ENCODE results near the gene TSHZ1.

TSHZ1 gene

GRCh38 chr18:75208155-75208835 lies 2.3 kb upstream of the TSHZ1 start:
- DNase-seq (ENCODE audit: low read depth in 2 of 2): peak in 1 of 2 donors; percentile 17

DNA sequence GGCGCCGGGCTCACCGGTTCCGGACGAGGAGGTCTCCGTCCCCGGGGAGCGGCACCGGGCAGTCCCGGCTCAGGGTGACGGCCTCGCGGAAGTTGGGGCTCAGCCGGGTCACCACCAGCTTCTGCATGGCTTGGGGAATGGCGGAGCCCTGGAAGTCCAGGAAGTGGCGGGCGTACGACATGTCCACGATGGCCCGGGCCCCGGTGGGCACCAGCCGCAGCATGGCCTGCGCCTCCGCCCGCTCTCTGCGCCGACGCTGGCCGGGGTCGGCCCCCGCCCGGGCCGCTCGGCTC lies 1.8 kb upstream of the TSHZ1 start:
- DNase-seq (ENCODE audit: low read depth in 2 of 2): no peak

DNA sequence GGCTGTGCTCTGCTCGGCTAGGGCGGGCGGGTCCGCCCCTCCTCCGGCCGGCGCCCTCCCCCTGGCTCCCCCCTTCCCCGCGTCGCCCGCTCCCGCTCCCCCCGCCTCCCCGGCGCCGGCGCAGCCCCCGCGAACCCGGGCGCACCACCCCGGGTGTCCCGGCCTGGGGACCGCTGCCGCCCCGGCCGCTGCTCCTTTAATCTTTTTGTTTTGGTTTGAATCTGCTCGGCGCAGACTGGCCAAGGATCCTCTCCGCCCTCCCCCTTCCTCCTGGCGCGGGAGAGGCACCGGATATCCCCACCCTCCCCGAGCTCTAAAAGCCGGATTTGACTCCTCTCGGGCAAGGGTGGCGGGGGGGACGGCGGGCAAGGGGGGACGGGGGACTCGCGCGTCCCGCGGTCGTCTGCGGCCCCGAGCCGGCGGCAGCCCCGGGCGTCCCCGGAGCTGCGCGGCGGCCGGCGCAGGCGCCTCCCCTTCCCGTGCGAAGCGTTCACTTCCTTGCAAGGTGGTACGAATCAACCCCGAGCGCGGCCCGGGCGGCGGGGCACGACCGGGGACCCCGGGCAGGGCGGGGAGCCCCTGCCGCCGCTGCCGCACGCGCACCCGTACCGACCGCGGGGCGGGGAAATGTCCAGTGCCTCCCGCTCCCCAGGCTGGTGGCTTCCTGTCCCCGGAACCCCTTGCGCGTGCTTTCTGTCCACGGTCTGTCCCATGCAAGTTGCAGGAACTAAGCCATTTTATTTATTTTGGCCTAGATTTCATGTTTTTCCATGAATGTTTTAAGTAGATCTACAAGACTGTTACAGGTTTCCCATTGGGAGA lies 1.3 kb upstream of the TSHZ1 start, which contains the start of gene PTGR3:
Gene PTGR3 (minus strand): TSS at position 11 of the 822 bp plus-strand sequence. CDS start 81 bp downstream, outside the sequence.
- DNase-seq (ENCODE audit: low read depth in 2 of 2): peak in 1 of 2 donors; percentile 52

DNA sequence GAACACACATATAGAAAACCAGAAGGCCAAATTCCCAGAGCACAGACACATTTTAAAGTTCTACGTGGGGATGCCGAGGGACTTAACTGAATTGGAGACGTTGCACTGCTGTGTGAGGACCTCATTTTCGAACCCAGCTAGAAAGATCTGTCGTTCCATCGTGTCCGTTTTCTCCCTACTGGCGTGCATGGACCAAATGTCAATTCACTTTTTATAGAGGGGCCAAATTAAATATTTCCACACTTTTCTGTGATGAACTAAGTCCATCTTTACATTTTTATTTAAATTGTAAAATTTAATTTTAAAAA lies 692 bp upstream of the TSHZ1 start:
- no peak for DNase-seq (ENCODE audit: low read depth in 2 of 2)

DNA sequence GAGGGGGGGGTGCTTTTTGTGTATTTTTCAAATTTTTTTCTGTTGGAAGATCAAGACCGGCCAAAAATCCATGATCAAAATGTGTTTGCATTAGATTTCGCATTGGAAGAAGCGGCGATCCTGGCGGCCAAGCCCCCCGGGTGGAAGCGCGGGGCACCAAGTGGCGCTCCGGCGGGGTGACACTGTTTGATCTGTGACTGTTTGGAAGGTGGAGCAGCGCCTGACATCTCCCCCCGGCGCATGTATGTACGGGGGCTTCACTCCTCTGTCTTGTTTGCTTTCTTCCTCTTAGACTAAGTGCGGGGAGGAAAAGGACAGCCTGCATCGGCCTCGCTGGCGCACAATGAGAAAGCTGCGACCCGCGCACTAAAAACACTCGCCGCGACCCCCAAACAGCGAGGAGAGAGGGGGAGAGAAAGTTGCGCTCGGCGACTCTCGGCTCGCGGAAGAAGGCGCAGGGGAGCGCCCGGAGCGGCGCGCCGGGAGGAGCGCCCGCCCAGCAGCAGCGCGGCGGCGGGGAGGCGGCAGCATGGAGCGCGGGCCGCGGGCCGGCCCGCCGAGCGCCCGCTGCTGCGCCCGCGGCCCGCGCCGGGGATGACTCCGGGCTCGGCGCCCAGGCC lies 515 bp downstream of the TSHZ1 start:
- no peak for DNase-seq (ENCODE audit: low read depth in 2 of 2)

DNA sequence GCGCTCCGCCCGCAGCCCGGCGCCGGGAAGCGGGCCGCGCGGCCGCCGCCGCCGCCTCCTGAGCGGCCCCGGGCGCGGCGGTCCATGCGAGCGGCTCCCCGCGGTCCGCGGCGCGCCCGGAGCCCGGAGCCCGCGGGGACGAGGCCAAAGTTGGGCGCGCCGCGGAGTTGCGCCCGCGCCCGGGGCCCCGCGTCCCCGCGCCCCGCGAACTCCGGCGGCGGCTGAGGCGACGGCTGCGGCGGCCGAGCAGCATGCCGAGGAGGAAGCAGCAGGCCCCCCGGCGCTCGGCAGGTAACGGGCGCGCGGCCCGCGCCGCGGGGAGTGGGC lies 992 bp downstream of the TSHZ1 start:
- no peak for DNase-seq (ENCODE audit: low read depth in 2 of 2)

GRCh38 chr18:75211953-75212750 lies 1.6 kb downstream of the TSHZ1 start:
- DNase-seq (ENCODE audit: low read depth in 2 of 2): no peak

- no peak for DNase-seq (ENCODE audit: low read depth in 2 of 2)
Measured at GRCh38 chr18:75212751-75213090, 2.1 kb downstream of the TSHZ1 start.

DNA sequence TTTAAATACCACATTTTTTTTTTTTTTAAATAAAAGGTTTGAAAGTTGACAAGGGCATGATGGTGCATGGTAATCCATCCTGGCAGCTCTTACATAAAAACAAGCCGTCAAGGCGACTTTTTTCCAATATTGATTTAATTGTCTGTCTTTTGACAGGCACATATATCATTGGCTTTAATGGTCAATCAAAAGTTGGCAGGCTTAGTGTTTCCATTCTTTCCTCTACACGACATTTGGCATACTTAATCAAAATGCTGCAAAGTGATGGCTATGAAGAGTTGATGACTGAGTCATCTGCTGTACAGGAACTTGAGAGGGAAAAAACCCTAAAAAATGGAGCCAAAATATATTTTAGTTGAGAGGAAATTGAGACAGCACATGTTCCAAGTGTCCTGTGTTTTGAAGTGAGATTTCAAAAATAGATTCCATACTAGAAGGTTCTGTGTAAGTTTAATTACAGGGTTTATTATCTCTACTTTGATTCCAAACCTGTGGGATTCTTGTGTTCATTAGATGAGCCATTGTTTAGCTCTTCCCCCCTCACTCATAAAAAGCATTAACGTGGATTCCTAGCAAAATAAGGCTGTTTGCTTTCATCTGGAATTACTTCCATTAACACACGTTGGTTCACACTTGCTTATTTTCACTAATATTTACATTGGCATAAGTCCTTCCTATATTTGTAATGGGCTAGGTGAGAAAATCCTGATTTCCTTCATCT lies 3.2 kb downstream of the TSHZ1 start:
- DNase-seq (ENCODE audit: low read depth in 2 of 2): no peak

DNA sequence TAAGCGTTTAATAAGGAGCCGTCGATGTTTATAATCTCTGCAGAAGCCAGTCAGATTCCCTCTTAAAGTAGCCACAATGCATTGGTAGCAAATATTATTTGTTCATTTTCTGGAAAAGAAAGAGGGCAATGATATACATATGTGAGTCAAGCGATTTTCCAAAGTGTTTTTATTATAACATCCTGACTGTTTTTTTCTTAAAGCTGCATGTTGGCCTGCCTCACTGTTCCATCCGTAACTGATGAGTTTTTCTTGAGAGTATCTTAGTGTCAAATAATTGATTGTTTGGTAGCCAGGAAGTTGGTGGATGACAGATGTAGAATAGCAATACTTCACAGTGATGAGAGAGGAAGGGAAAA lies 3.7 kb downstream of the TSHZ1 start:
- DNase-seq (ENCODE audit: low read depth in 2 of 2): no peak

GRCh38 chr18:75214766-75215510 lies 4.3 kb downstream of the TSHZ1 start:
- DNase-seq (ENCODE audit: low read depth in 2 of 2): no peak

GRCh38 chr18:75215663-75216062 lies 5.1 kb downstream of the TSHZ1 start:
- no peak for DNase-seq (ENCODE audit: low read depth in 2 of 2)

GRCh38 chr18:75216212-75216910 lies 5.8 kb downstream of the TSHZ1 start:
- DNase-seq (ENCODE audit: low read depth in 2 of 2): no peak

GRCh38 chr18:75216911-75217689 lies 6.5 kb downstream of the TSHZ1 start:
- no peak for DNase-seq (ENCODE audit: low read depth in 2 of 2)

DNA sequence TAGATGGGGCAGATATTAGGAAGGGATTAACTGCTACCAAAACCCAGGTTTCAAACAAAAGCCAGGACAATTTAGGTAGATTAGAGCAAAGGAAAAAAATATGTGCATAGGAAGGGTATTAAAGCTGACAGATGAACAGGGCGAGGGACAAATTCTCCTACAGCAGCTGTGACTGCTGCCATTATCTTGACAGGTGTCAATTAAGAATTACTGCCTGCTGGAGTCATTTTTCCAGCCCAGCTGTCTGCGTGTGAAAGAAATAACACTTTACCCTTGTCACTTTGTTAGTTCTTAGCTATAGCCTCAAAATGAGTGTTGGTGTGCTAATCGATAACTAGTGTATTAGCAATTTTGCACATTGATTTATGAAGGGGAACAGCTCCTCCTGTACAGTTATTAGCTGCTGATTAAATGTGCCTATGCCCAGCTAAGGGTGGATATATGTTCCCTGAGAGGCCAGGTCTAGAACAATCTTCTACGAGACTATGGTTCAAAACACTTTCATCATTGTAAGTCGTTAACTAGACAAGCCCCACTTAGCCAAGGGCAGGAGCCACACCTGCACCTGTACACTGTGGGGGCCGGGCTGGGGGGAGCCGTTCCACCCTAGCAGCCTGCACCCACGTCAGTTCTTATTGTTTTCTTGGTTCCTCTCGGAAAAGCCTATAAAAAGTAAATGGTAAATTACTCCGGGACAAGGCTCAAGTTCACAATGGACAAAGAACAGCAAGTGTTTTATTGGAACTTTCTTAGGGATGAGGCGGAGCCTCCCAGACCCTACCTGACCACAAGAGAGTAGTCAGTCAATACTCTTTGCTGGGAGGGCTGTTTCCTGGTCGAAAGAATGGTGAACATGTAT lies 7.7 kb downstream of the TSHZ1 start:
- DNase-seq (ENCODE audit: low read depth in 2 of 2): no peak

DNA sequence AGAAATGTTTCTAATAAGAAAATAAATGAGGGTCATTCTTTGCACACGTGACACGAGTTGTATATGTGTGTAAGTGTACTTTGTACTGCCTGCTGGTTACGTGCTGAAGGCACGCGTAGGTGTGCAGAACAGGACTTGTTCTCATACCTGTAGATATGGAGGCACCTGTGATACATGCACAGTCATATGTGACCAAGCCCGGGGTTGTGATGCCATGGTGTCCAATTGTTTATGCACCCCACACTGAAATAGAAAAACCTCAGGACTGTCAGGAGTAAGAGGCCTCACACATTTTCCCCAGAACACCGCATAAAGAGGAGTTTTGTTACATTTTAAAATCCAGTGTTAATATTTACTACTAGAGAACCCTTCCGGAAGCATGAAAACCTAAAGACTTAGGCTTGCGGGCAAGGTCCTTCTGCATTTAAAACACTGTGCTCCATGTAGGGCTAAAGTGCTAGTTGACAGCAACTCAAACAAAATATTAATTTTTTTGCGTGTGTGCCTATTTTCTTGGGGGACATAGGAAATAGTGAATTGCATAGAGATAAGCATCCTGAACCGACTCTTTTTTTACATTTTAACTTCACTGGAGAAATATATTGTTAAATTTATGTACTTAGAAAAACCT lies 9.3 kb downstream of the TSHZ1 start:
- no peak for DNase-seq (ENCODE audit: low read depth in 2 of 2)

GRCh38 chr18:75220551-75221355 lies 10.2 kb downstream of the TSHZ1 start:
- DNase-seq (ENCODE audit: low read depth in 2 of 2): no peak

GRCh38 chr18:75221397-75221796 lies 10.8 kb downstream of the TSHZ1 start:
- no peak for DNase-seq (ENCODE audit: low read depth in 2 of 2)
